SK-MEL-5 (cell line): ENCODE measurements around the gene UBASH3A. TPM values are rescaled to one million over a fixed set of nuclear protein-coding genes. Genes with fewer than 3 reads are reported as not detected.

Source experiments
- DNase-seq: peaks from one replicate; pipeline ENCODE4 v3.0.0-alpha.2; 2016; ENCODE audit warnings: low read depth, low spot score
- in situ Hi-C: cut with HindIII; loops from 2 replicates; pipeline ENCODE4 v1.10.0; 2016; ENCODE audit warnings: low sequenced_read_pairs, high pct_unique_total_duplicates, low pct_unique_long_range_greater_than_20kb
- total RNA-seq: library from RNA; depleted of rRNA; stranded (reverse); fragments of >200 nt; shearing (Covaris generic); gene quantifications from 2 replicates; pipeline ENCODE4 v1.2.3, GENCODE V29; 2014

Gene UBASH3A
- total RNA-seq, 1 experiment from 2014 or later, result not detected

DNA sequence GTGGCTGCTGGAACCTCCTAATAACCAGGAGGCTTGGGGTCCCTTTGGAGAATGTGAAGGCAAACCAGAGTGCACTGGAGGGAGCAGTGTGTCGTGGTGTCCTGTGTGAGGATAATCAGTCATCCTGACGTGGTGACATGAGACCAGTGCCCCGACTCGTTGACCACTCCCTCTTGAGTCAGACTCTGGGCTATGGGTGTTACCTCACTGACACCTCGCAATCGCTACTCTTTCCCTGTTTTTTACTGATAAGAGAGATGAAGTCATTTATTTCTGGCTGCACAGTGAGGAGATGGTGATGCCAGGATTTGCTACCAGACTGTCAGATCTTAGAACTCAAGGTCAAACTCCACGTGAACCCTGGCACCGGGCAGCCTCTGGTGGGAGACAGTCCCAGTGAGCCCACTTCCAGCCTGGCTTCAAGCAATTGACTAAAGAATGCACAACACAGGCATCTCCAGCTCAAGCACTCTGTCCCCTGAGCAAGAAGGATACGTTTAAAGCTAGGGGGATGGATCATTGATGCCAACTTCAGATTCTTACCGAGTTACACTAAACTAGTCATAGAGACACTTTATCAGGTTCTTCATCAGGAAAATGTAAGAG lies 30.3 kb downstream of the UBASH3A start:
- no peak for DNase-seq
- in situ Hi-C loops, result no loop called here

DNA sequence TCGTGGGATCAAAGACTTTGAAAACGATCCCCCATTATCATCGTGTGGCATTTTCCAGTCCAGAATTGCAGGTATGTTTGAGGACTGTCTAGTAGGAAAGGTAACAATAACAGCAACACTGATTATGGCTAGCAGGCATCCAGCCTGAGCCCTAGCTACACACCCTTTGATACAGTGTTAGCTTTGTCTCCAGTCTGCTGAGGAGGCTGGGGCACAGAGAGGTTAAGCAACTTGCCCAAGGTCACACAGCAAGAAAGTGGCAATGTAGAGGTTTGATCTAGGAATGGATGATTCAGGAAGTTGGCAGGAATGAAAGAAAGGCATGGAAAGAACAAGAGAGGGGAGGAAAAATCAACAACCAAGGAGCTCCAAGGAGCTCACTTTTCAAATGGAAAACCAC lies 31.2 kb downstream of the UBASH3A start:
- in situ Hi-C loops, result no loop called here
- no peak for DNase-seq

DNA sequence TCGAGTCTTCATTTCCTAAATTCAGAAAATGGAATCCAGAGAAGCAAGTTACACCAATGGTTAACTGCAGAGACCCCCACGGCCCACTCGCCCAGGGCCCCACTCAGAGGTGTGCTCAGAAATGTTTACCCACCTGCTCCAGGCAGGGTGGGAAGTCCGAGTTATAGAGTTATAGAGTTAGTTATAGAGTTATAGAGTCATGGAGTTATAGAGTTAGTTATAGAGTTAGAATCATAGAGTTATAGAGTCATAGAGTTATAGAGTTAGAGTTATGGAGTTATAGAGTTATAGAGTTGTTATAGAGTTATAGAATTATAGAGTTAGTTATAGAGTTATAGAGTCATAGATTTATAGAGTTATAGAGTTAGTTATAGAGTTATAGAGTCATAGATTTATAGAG lies 31.7 kb downstream of the UBASH3A start:
- in situ Hi-C loops, result no loop called here
- DNase-seq, result no peak

DNA sequence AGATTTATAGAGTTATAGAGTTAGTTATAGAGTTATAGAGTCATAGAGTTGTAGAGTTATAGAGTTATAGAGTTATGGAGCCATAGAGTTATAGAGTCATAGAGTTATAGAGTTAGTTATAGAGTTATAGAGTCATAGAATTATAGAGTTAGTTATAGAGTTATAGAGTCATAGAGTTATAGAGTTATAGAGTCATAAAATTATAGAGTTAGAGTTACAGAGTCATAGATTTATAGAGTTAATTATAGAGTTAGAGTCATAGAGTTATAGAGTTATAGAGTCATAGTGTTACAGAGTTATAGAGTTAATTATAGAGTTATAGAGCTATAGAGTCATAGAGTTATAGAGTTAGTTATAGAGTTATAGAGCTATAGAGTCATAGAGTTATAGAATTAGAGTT lies 32.1 kb downstream of the UBASH3A start:
- DNase-seq, result no peak
- in situ Hi-C loops, result no loop called here

DNA sequence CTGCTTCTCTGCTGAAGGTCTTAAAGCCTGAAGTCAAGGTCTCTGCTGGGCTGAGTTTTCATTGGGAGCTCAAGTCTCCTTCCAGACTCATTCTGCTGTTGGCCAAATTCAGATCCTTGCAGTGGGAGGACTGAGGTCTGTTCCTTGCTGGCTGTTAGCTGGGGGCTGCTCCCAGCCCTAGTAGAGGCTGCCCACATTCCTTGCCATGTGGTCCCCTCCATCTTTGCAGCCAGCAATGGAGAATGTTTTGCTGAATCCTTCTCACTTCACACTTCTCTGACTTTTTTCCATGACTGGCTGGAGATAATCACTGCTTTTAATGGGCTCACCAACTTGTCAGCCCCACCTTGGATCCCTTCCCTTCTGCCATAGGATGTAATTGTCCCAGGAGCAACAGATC lies 33.2 kb downstream of the UBASH3A start:
- in situ Hi-C loops, result no loop called here
- no peak for DNase-seq

DNA sequence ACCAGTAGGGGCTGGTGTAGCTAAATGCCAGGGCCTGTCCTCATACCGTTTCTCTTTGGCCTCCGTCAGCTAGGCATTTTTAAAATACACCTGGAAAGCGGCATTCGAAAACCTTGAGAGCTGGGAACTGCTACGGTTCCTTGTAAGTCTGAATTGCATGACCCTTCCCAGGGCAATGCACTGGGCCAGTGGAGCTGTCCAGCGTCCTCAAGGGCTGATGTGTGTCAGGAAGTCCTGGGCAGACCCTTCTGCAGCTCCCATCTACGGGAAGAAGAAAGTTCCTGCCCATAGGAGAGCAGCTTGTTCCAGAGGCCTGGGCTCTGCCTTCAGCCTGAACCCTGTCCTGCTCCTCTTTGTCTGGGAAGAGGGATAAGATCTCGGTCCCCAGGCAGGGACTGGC lies 34.1 kb downstream of the UBASH3A start:
- in situ Hi-C loops, result no loop called here
- no peak for DNase-seq

DNA sequence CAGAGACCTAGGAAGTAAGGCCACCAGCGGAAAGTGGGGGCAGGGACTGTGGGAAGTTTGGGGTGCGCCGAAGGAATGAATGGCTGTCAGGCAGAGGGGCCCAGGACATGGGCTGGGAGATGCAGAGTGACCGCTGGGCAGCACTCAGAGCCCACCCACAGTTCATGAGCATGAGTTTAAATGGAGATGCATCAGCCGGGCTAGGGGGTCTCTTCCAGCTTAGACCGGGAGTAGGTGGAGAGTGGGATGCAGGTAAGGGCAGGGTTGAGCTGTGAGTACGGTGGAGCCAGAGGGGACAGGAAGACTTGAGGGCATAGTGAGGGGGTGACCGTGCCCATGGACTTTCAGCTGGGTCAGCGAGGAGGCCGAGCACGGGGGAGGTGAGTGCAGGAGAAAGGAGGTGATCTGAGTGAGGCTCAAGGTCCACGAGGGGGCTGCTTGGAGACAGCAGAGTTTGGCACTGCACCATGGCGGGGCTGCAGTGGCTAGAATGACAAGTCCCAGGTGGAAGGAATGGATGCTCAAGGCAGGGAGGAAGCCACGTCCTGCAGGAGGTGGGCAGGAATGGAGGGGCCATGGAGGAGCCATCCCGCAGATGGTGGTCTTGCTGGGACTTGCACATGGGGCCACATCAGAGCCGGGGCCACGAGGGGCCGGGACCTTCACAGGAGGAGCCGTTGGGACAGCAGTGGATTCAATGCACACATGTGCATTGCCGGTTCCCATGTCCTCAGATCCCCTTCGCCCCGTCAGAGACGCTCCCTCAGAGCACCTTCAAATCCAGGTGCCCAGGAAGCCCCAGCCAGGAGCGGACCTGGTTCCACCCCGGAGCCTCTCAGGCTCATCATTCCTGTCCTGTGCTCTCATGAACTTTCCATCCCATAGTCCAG lies 34.9 kb downstream of the UBASH3A start:
- no peak for DNase-seq
- in situ Hi-C loops, result no loop called here

DNA sequence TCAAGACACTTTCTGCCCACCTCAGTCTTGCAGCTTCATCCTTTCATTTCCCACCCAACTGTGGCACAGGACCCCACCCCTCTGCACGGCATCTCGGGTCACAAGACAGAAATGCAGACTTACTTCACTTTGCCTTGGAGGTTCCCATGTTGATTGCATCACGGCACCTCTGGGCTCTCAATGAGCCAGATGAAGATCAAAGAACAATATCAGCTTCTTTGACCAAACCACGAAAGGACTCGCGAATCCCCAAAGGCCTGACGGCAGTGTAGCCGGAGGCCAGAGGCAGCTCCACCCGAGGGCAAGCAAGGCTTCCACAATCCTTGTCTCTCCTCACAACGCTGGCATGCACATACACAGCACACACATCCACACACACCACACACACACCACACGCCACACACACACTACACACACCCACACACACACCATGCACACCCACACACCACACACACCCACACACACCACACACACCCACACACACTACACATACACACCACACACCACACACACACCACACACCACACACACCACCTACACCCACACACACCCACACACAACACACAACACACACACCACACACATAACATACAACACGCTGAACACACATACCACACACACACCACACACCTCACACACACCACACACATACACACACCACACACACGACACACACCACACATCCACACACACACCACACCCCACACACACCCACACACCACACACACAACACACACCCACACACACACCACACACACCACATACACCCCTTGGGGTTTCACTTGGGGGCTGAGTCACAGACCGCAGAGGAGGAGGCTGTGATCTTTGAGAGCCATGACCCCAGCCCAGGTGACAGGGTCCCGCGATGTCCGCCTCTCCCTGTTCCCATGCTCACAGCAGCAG lies 35.8 kb downstream of the UBASH3A start:
- no peak for DNase-seq
- in situ Hi-C loops, result no loop called here

DNA sequence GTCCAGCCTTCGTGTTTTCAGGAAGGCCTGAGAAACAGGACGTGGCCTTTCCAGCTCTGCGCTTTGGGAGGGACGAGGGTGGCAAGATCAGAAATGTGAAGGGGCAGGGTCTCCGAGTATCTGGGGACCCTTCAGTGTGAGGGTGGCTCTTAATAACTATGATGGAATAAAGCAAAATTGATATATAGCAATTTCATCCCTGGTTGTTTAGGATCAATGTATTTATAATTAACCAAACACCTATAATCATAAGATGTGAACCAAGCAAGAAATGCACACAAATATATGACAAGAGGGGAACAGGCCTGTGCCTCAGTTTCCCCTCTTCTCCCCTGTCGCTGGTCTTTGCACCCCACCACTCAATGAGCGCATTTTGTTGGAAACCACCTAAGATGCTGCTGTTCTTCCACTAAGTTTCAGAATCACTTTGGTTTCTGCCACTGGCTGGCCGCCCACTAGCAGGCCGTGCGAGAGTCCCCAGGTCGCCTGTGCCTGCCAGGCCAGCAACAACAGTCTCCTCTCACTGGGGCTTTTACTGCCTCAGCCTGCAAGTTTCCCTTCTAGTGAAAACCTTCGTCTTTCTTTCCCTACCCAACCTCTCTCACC lies 36.6 kb downstream of the UBASH3A start:
- in situ Hi-C loops, result no loop called here

DNA sequence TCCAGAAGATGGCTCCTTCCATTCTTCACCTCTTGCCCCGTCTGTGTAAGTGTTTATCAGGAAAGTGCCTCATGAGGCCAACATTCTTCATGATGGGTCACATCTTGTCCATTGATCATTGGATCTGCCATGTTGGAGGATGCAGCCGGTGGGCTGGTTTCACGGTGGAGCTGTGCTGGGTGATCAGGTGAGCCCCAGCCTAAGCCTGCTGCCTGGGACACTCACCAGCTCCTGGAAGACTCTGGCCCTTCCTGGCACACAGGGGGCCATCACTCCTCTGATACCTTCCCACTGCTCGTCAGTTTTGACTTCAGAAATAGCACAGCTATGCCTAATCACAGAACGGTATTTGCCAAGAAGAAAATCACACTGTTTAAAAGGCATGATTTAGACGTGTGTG lies 38.3 kb downstream of the UBASH3A start:
- no peak for DNase-seq
- in situ Hi-C loops, result no loop called here

More for the DNA sequence above, 36.6 kb downstream of the UBASH3A start:
- DNase-seq, result no peak

DNA sequence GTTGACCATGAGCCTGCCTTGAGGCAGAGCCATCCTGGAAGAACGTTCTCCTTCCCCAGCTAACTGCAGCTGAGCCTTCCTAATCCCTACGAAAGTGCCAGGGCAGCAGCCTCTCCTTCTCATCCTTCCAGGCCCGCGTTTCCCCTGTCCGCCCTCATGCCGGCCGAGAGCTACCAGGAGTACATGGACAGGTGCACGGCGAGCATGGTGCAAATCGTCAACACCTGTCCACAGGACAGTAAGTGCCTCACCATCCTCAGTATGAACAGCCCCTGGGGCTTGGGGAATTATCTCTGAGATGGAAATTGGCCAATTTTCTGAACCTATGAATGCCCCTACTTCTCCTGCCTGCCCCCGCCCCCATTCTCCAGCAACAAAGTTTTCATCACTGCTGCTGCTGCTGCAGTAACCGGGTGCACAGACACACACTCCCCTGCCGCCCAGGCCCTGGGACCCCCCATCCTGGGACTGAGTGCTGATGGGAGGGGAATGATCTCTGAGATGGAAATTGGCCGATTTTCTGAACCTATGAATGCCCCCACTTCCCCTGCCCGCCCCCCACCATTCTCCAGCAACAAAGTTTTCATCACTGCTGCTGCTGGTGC lies 39.6 kb downstream of the UBASH3A start:
- in situ Hi-C loops, result no loop called here
- no peak for DNase-seq

DNA sequence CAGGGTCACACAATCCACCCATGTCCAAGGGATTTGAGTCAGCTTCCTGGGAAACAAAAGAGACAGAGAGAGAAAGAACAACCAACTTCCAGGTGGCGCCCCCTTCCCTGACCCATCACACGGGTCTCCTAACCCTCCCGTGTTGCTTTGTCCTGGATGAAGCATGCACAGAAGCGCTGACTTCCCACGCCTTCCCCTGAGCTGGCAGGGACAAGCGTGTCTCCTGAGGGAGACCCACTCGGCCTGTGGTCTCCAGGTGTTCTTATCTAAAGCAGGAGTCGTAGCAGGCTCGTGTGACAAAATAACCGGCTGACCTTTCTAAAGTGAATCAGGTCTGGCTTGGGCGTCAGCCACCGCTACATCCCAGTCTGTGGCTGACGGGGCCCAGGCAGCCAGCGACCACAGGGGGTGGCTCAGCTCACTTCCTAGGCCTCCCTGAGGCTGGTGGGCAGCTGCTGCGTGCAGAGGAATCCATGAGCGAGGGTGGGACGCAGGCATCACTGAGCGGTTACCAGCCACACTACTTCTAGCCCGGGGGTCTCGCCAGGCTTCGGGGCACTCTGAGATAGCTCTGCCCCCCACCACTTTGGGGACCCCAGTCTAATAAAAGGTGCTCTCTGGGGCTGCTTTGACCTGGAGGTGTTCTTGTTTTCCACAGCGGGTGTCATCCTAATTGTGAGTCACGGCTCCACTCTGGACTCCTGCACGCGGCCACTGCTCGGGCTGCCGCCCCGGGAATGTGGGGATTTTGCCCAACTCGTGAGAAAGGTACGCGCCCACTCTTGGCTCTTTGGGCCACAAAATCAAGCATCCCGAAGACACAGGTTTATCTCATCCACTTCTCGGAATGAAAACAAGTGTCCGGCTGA lies 40.4 kb downstream of the UBASH3A start:
- in situ Hi-C loops, result no loop called here
- DNase-seq, result no peak

DNA sequence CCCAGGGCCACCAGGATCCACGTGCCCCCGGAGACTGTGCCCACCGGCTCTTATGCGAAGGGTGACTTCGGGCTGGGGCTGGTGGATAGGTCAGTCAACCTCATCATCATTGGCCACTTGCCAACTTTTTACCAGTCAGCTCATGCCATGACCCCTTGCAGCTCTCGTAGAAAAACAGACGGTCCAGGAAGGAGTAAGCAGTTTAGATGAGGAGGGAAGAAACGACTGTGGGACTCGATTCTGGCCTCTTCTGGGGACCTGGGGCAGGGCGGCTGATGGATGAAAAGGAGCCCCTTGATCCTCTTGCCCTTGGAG lies 41.0 kb downstream of the UBASH3A start:
- no peak for DNase-seq
- in situ Hi-C loops, result no loop called here

DNA sequence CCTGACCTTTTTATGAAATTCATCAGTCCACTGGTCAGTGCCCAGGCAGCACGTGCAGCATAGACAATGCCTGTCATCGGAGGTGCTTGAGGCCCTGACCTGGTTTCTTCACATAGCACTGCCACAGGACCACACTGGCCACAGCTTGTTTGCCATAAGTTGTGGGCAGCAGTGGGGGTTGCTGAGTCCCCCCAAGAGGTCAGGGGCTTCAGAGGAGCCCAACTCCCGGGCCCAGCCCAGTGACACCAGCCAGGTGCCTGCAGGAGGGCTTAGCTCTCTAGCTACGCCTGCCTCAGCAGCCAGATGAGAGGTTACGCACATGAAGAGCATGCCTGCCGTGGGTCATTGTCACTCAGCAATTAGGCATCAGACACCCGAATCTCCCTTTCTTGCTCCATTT lies 41.6 kb downstream of the UBASH3A start:
- in situ Hi-C loops, result no loop called here
- DNase-seq, result no peak

DNA sequence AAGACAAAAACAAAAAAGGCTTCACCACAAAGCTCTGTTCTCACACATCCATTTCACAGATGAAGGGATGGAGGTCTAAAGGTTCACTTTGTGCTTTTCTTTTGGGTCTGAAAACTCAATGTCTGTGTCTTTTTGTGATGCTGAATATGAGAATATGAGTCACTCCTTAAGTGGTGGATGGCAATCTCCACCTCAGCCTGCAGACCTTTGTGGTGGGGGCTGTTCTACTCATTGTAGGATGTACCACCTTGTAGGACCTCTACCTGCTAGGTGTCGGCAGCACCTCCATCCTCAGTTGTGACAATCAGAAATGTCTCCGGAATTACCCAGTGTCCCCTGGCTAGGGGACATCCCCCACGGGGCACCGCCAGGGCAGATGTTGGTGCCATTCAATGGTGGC lies 42.8 kb downstream of the UBASH3A start:
- in situ Hi-C loops, result no loop called here

DNA sequence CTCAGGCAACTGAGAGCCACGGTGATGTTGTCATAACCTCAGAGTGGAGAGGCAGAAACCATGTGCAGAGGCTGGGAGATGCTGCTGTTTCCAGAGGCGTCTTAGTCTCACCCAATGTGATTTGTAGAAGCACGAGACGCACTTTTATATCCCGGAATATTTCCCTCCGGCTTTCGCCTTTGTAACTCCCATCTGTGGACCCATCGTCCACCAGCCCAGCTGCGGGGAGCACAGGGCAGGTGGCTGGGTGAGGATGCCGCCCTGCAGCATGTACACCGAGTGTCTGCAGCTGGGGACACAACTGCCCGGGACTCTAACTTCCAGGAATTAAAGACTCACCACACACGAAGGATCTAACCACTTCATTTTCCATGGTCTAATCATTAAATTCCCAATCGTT lies 43.5 kb downstream of the UBASH3A start:
- in situ Hi-C loops, result no loop called here
- DNase-seq, result no peak

More for the DNA sequence above, 42.8 kb downstream of the UBASH3A start:
- no peak for DNase-seq

DNA sequence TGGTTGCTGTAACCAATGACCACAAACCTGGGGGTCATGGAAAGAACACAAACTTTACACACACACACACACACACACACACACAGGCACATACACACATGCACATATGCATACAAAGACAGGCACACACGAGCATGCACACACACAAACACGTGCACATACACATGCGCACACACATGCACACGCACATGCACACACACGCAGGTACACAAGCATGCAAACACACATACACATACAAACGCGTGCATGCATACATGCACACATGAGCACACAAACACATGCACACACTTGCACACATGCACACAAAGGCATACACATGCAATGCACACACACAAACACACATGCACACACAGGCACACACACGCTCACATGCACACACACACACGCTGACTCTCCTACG lies 44.0 kb downstream of the UBASH3A start:
- no peak for DNase-seq
- in situ Hi-C loops, result no loop called here
